Neural cell (in vitro differentiated cells): ENCODE data around the gene TAF8. TPM values are rescaled to one million over a fixed set of nuclear protein-coding genes. Genes with fewer than 3 reads are reported as not detected.

Experiments
- H2AFZ ChIP-seq: fragments of 200-600, 300-800 bp; sonication (generic), shearing (Covaris generic); 2 replicates; pipeline ENCODE4 v1.6.0; 2014; ENCODE audit warnings: low read depth, mild to moderate bottlenecking, antibody characterized with exemption, low read length, moderate library complexity
- H3F3A ChIP-seq: fragments of 200-600 bp; shearing (Covaris generic); 2 replicates; pipeline ENCODE4 v1.6.1; 2016; ENCODE audit warnings: mild to moderate bottlenecking, moderate library complexity, mixed read lengths, antibody characterized with exemption, low read length; ENCODE audit not compliant: insufficient read depth, poor library complexity, severe bottlenecking
- H3K27ac ChIP-seq: fragments of 200-600, 300-800 bp; sonication (generic), shearing (Covaris generic); 2 replicates; pipeline ENCODE4 v1.5.1; 2014; ENCODE audit warnings: mild to moderate bottlenecking, low read length, moderate library complexity
- H3K27me3 ChIP-seq: fragments of 300-800, 200-600 bp; sonication (generic), shearing (Covaris generic); 2 replicates; pipeline ENCODE4 v1.6.0; 2014; ENCODE audit warnings: mild to moderate bottlenecking, low read depth, low read length, moderate library complexity; ENCODE audit not compliant: insufficient read depth
- H3K36me3 ChIP-seq: fragments of 300-800, 200-600 bp; sonication (generic), shearing (Covaris generic); 2 replicates; pipeline ENCODE4 v1.5.1; 2014; ENCODE audit warnings: mild to moderate bottlenecking, antibody characterized with exemption, low read length, moderate library complexity; ENCODE audit not compliant: insufficient read depth
- H3K4me2 ChIP-seq: fragments of 300-800, 200-600 bp; sonication (generic), shearing (Covaris generic); 2 replicates; pipeline ENCODE4 v1.6.0; 2014; ENCODE audit warnings: mild to moderate bottlenecking, low read length
- H3K4me3 ChIP-seq: fragments of 300-800, 200-600 bp; sonication (generic), shearing (Covaris generic); 2 replicates; pipeline ENCODE4 v1.5.1; 2014; ENCODE audit warnings: mild to moderate bottlenecking, low read length, moderate library complexity
- H3K79me2 ChIP-seq: fragments of 200-600 bp; shearing (Covaris generic); replicated peaks from 2 replicates; pipeline ENCODE4 v1.6.0; 2014; ENCODE audit warnings: mild to moderate bottlenecking, low read length, moderate library complexity; ENCODE audit not compliant: insufficient read depth
- H3K9ac ChIP-seq: fragments of 300-800, 200-600 bp; sonication (generic), shearing (Covaris generic); 2 replicates; pipeline ENCODE4 v1.6.1; 2016; ENCODE audit warnings: mild to moderate bottlenecking, low read length, mixed read lengths
- H3K9me2 ChIP-seq: fragments of 200-600 bp; shearing (Covaris generic); 2 replicates; pipeline ENCODE4 v1.6.1; 2016; ENCODE audit warnings: mild to moderate bottlenecking, low read length, mixed read lengths; ENCODE audit not compliant: insufficient read depth
- H3K9me3 ChIP-seq: fragments of 200-600, 300-800 bp; sonication (generic), shearing (Covaris generic); 2 replicates; pipeline ENCODE4 v1.6.1; 2016; ENCODE audit warnings: mild to moderate bottlenecking, mixed run types, low read length, moderate library complexity, mixed read lengths
- H4K20me1 ChIP-seq: fragments of 200-600 bp; shearing (Covaris generic); 2 replicates; pipeline ENCODE4 v1.6.1; 2016; ENCODE audit warnings: mild to moderate bottlenecking, mixed run types; ENCODE audit not compliant: insufficient read depth
- EP300 ChIP-seq: fragments of 450-650 bp; conservative IDR thresholded peaks from 2 replicates; pipeline ENCODE4 v1.6.1; 2014; ENCODE audit warnings: antibody characterized with exemption, mild to moderate bottlenecking, moderate library complexity; ENCODE audit not compliant: poor library complexity, severe bottlenecking
- EZH2 ChIP-seq: fragments of 200-600, 300-800 bp; shearing (Covaris generic), sonication (generic); IDR thresholded peaks from 2 replicates; pipeline ENCODE4 v1.6.1; 2014; ENCODE audit warnings: antibody characterized with exemption, low read length, borderline replicate concordance, mild to moderate bottlenecking; ENCODE audit not compliant: insufficient read depth, poor library complexity, severe bottlenecking
- MXI1 ChIP-seq: fragments of 450-650 bp; conservative IDR thresholded peaks from 2 replicates; pipeline ENCODE4 v1.6.1; 2014; ENCODE audit warnings: antibody characterized with exemption, mild to moderate bottlenecking; ENCODE audit not compliant: poor library complexity, severe bottlenecking
- POLR2AphosphoS5 ChIP-seq: IDR thresholded peaks from 2 replicates; pipeline ENCODE4 v1.6.1; 2012
- RAD21 ChIP-seq: fragments of 450-650 bp; conservative IDR thresholded peaks from 2 replicates; pipeline ENCODE4 v1.6.1; 2014; ENCODE audit warnings: antibody characterized with exemption, mild to moderate bottlenecking, moderate library complexity
- SMC3 ChIP-seq: fragments of 450-650 bp; conservative IDR thresholded peaks from 2 replicates; pipeline ENCODE4 v1.6.1; 2014; ENCODE audit warnings: antibody characterized with exemption, mild to moderate bottlenecking, moderate library complexity; ENCODE audit not compliant: poor library complexity
- TAF1 ChIP-seq: IDR thresholded peaks from 2 replicates; pipeline ENCODE4 v1.6.1; 2012; ENCODE audit warnings: low read depth
- polyA plus RNA-seq: library from polyadenylated mRNA; depleted of rRNA; stranded (reverse); fragments of >200 nt; gene quantifications from 2 replicates; pipeline ENCODE4 v1.2.3, GENCODE V29; 2014
- TF ChIP-seq, protein P1 (sequence below): IDR thresholded peaks from 2 replicates; pipeline ENCODE4 v1.6.1; 2012; ENCODE audit warnings: borderline replicate concordance
- TF ChIP-seq, protein P2 (sequence below): fragments of 450-650 bp; IDR thresholded peaks from 2 replicates; pipeline ENCODE4 v1.5.1; 2014; ENCODE audit warnings: antibody characterized with exemption, mild to moderate bottlenecking, moderate library complexity; ENCODE audit not compliant: poor library complexity, severe bottlenecking

TAF8 gene
- polyA plus RNA-seq, 1 donor from 2014 or later, result 5.1 TPM

DNA sequence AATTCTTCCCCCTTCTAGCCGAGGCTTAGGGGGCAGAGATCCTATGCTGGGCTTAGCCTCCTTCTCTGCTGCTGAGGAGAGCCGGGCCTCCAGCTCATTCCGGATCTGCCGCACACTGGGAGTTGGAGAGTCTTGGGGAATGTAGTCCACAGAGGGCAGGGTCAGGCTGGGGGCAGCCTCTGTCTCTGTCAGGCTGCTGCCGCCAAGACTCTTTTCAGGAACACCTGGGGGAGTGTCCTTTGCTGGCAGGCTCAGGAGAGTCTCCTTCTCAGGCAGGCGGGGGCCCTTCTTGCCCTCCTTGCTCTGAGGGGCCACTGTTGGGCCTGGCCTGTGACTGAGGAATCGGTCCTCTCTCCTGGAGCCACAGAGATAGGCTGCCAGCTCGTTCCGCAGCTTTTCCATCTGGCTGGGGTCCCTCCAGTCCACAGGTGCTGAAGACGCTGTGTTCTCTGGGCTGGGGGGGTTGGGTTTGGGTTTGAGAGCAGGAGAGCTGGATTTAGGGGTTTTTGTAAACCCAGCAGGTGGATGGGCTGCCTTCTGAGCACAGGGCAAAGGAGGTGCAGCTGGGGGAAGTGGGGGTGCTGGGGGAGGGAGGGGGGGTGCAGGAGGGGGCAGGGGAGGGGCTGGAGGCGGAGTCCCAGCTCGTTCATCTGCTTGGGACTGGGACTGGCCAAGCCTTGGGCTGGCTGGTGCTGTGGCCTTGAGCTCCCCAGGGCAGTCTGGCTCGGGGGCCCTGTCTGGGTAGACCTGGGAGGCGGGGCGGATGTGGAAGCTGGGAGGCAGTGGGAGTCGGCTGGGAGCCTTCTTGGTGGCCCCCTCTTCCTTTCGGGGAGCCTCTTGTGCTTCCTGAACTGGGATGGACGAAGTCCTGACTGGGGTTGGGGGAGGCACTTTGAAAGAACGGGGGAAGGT, 56.0 kb downstream of the TAF8 start:
- Histone ChIP-seq H3K27ac (no peak overlapping the region), H3K79me2 (no peaks in the 10 kb centered on the region), H2AFZ (no peak overlapping the region), H3K27me3 (no peaks in the 10 kb centered on the region), H3K4me3 (no peak overlapping the region), H3K9me3 (no peaks in the 10 kb centered on the region), H3K9me2 (no peaks in the 10 kb centered on the region), H3F3A (no peaks in the 10 kb centered on the region), H3K9ac (no peak overlapping the region), H4K20me1 (no peaks in the 10 kb centered on the region), H3K4me2 (no peak overlapping the region), H3K36me3 (no peaks in the 10 kb centered on the region)
- TF ChIP-seq EP300 (no peak), POLR2AphosphoS5 (no peak), TAF1 (no peak), EZH2 (no peak), MXI1 (no peak), RAD21 (no peak), SMC3 (no peak)
- TF ChIP-seq, protein P1, sequence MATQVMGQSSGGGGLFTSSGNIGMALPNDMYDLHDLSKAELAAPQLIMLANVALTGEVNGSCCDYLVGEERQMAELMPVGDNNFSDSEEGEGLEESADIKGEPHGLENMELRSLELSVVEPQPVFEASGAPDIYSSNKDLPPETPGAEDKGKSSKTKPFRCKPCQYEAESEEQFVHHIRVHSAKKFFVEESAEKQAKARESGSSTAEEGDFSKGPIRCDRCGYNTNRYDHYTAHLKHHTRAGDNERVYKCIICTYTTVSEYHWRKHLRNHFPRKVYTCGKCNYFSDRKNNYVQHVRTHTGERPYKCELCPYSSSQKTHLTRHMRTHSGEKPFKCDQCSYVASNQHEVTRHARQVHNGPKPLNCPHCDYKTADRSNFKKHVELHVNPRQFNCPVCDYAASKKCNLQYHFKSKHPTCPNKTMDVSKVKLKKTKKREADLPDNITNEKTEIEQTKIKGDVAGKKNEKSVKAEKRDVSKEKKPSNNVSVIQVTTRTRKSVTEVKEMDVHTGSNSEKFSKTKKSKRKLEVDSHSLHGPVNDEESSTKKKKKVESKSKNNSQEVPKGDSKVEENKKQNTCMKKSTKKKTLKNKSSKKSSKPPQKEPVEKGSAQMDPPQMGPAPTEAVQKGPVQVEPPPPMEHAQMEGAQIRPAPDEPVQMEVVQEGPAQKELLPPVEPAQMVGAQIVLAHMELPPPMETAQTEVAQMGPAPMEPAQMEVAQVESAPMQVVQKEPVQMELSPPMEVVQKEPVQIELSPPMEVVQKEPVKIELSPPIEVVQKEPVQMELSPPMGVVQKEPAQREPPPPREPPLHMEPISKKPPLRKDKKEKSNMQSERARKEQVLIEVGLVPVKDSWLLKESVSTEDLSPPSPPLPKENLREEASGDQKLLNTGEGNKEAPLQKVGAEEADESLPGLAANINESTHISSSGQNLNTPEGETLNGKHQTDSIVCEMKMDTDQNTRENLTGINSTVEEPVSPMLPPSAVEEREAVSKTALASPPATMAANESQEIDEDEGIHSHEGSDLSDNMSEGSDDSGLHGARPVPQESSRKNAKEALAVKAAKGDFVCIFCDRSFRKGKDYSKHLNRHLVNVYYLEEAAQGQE, result no peak
- TF ChIP-seq, protein P2, sequence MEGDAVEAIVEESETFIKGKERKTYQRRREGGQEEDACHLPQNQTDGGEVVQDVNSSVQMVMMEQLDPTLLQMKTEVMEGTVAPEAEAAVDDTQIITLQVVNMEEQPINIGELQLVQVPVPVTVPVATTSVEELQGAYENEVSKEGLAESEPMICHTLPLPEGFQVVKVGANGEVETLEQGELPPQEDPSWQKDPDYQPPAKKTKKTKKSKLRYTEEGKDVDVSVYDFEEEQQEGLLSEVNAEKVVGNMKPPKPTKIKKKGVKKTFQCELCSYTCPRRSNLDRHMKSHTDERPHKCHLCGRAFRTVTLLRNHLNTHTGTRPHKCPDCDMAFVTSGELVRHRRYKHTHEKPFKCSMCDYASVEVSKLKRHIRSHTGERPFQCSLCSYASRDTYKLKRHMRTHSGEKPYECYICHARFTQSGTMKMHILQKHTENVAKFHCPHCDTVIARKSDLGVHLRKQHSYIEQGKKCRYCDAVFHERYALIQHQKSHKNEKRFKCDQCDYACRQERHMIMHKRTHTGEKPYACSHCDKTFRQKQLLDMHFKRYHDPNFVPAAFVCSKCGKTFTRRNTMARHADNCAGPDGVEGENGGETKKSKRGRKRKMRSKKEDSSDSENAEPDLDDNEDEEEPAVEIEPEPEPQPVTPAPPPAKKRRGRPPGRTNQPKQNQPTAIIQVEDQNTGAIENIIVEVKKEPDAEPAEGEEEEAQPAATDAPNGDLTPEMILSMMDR, result no peak

DNA sequence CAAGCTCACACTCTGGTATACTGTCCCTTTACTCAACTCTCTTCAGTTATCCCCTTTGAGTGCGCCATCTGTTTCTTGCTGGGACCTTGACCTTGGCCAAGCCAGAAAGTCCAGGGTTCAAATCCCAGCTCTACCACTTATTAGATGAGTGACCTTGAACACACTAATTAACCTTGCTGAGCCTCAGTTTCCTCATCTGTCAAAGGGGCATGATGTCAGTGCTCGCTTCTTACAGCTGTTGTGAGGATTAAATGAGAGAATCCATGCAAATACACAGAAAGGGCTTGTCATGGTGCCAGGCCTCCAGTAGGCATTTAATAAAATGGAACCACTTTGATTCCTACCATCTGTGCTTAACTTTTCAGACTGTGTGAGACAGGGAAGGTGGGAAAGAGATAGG, 57.7 kb downstream of the TAF8 start:
- no peak overlapping the region for H3K27ac ChIP-seq
- H3K4me3 ChIP-seq, result no peak overlapping the region
- no peaks in the 10 kb centered on the region for H4K20me1 ChIP-seq
- no peaks in the 10 kb centered on the region for H3K27me3 ChIP-seq
- no peak overlapping the region for H2AFZ ChIP-seq
- no peaks in the 10 kb centered on the region for H3K79me2 ChIP-seq
- no peak overlapping the region for H3K4me2 ChIP-seq
- no peaks in the 10 kb centered on the region for H3F3A ChIP-seq
- H3K9me3 ChIP-seq, result no peaks in the 10 kb centered on the region
- no peaks in the 10 kb centered on the region for H3K9me2 ChIP-seq
- H3K36me3 ChIP-seq, result no peaks in the 10 kb centered on the region
- no peak overlapping the region for H3K9ac ChIP-seq
- TF ChIP-seq SMC3 (no peak), POLR2AphosphoS5 (no peak), MXI1 (no peak), RAD21 (no peak), TAF1 (no peak), EZH2 (no peak), EP300 (no peak)
- TF ChIP-seq, protein P1, result no peak
- TF ChIP-seq, protein P2, result no peak
